Amniotic stem cell (primary cell): Measurements from ENCODE around the gene RPL38.
"Not testable (repeated sequence)": the region's sequence is repeated elsewhere in the genome, so short reads cannot be mapped to it uniquely, and the experiment has no call there.

Experiments used
- DNase-seq: peaks from one replicate; lab custom pipeline; 2025; lab: John Stamatoyannopoulos, UW

RPL38 gene

GRCh38 chr17:74183411-74183810, 20.1 kb upstream of the RPL38 start:
- DNase-seq, result no peak

DNA sequence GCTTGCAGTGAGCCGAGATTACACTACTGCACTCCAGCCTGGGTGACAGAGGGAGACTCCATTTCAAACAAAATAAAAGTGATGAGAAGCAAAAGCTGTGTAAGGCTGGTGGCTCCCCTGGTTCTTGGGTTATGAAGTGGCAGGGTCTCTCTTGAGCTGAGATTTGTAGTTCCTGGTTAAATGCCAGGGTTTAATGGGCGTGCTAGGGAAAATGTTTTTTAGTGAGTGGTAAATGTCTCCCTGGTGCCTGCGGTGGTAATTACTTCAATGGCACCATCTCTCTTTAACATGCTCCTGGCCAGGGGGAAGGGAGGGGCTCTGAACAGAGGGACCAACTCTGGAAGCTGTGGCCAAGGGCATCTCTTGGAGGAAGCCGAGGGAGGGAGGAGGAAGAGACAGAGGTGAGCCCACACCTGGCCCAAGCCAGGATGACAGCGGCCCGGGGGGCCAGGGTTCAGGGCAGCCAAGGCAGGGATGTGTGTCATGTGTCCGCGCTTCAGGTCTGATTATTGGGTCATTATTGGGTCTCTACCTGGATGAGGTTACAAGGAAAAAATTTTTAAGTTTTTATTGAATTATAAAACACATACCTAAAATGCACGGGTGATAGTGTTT, 17.8 kb upstream of the RPL38 start:
- DNase-seq, result no peak

DNA sequence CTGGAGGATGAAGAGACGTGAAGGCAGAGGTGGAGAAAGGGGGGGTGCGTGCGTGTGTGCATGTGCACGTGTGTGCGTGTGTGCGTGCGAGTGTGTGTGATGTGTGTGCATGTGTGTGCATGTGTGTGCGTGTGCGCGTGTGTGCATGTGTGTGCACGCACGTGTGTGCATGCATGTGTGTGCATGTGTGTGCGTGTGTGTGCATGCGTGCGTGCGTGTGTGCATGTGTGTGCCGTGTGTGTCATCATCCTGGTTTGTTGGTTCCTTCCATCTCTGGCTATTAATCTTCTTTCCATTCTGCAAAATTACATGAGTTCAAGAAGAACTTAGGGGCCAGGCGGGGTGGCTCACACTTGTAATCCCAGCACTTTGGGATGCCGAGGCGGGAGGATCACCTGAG, 17.0 kb upstream of the RPL38 start:
- DNase-seq, result no peak

GRCh38 chr17:74187761-74188160, 15.7 kb upstream of the RPL38 start:
- DNase-seq, result no peak

DNA sequence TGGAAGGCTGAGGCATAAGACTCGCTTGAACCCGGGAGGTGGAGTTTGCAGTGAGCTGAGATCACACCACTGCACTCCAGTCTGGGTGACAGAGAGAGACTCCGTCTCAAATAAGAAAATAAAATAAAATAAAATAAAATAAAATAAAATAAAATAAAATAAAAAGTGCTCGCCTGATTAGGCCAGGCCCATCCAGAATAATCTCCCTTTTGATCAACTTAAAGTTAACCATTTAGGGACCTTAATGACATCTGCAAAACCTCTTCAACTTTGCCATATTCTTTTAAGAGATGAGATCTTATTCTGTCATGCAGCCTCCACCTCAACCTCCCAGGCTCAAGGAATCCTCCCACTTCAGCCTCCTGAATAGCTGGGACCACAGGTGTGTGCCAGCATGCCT, 14.8 kb upstream of the RPL38 start:
- DNase-seq, result not testable (repeated sequence)

GRCh38 chr17:74190154-74190553, 13.3 kb upstream of the RPL38 start:
- no peak for DNase-seq

GRCh38 chr17:74190807-74191406, 12.6 kb upstream of the RPL38 start:
- no peak for DNase-seq

DNA sequence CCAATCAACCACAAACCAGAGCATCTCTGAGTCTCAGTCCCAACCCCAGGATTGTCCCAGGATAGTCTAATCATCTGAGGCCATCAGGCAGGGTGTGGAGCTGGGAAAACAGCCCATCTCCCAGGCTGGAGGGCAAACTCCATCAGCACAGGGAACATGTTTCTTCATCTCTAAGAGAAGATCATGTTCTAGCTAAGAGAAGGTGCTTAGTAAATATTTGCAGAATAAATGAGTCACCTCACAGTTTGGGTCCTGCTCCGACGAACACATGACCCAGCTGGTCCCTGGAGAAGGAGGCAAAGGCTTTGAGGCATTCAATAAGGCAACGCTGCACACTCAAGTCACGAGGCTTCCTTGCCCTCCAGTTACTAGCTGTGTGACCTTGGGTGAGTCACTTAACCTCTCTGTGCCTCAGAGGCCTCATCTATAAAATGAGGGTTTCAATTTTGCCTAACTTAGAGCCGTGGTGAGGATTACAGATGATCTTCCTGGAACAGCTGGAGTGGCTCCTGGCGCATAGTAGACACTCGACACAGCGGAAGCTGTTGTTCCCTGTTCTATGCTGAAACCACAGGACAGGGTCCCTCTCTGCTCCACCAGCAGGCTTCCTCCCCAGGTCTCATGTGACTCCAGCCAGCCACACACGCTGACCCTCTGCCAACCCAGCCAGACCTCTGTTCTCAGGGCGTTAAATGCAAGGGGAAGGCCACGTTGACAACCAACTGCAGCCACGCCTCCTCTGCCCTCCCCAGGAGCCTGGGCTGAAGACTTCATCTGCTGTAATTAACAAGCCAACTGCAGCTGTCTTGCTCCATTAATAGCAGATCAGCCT, 10.3 kb upstream of the RPL38 start:
- DNase-seq, result no peak

GRCh38 chr17:74194682-74195081, 8.8 kb upstream of the RPL38 start:
- no peak for DNase-seq

GRCh38 chr17:74196541-74197317, 6.7 kb upstream of the RPL38 start:
- no peak for DNase-seq

DNA sequence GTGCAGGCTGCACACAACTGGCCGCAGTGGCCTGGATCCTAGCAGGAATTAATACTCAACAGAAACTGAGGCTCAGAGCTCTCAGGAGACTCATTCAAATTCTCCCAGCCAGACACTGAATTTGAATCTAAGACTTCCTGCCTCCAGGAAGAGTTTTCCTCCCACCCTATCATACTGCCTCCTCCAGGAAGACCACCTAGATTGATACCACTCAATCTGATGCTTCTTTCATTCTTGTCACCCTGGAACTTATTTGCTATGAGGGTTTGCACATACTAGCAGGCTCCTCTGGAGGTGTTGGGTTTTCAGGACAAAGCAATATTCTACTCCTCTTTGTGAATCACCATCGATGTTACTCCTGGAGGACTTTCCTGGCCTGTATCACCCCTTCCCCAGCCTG, 5.7 kb upstream of the RPL38 start:
- no peak for DNase-seq

DNA sequence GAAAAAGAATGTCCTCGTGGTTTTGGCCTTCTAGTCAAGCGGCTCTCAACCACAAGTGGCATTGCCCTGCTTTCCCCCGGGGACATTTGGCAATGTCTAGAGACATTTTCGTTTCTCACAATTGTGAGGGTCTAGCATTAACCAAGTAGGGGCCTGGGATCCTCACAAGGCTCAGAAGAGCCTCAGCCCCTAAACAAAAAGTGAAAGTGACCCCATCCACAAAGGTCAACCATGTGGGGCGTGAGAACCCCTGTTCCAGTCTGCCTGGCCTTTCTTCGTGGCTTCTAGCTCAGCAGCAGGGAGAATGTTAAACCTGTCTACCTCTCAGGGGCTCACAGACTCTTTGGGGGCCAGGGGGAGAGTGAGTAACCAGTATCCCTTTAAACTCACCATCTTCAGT, 4.8 kb upstream of the RPL38 start:
- DNase-seq, result no peak

- no peak for DNase-seq
These were observed 4.0 kb upstream of the RPL38 start for GRCh38 chr17:74199306-74200092.

- no peak for DNase-seq
These were observed 3.4 kb upstream of the RPL38 start for GRCh38 chr17:74200112-74200511.

GRCh38 chr17:74201250-74201649, 2.2 kb upstream of the RPL38 start:
- no peak for DNase-seq

DNA sequence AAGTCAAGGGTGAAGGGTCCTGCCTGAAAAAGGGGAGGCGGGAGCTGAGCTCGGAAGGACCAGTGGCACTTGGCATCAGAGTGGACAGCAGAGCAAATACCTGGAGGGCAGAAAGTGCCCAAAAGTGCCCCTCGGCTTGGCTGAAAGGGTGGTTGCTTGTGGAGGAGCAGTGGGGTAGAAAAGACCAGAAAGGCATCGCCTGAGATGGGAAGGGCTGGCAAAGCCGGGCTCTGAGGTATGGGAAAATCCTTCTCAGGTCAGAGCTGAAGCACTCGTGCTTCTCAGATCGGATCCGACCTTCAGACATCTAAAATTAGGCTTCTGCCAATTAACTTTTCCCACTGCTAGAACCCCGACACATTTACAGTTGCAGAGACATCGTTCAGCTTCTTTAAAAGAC, 1.5 kb upstream of the RPL38 start:
- DNase-seq, result no peak

DNA sequence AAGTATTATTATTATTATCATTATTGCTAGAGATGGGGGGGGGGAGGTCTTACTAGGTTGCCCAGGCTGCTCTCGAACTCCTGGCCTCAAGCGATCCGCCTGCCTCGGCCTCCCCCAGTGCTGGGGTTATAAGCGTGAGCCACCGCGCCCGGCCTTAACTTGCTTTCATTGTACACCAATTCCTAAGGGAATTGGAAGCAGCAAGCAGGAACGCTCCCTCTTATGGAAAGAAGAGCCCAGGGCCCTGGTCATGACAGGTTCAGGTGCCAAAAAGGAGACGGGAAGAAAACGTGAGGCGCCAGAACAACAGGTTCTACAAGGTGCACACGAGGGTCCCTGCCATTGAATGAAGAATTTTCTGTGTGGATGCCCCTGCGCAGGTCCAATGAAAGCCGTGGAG, 540 bp upstream of the RPL38 start:
- no peak for DNase-seq

DNA sequence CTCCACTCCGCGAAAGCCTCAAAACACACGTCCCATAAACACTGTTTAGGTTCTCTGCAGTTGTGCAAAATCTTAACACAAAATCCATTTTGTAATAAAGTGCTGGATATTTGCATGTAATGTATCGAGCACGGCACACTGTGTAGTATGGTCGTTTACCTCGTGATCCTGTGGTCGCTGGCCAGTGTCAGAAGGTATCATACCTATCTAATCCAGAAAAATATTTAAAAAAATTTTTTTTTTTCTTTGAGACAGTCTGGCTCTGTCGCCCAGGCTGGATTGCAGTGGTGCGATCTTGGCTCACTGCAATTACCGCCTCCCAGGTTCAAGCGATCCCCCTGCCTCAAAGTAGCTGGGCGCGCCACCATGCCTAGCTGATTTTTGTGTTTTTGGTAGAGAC, 996 bp downstream of the RPL38 start:
- no peak for DNase-seq

DNA sequence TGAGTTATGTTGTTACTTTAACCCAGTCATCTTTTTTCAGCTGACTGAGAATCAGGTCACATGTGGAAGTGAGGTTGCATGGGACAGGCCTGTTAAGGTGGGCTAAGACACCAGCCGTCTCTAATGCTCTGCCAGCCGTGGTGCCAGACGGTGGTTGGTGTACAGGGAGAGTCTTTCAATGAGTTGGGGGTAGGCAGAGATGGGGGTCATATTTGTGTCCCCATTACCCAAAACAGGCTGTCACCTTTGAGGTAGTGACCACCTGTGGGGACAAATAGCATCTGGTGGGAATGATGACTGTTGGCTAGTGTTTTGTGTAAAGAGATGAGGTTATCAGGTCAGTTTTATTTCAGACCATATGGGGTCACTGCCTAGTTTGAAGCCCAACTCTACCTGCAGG, 1.8 kb downstream of the RPL38 start:
- DNase-seq, result no peak

DNA sequence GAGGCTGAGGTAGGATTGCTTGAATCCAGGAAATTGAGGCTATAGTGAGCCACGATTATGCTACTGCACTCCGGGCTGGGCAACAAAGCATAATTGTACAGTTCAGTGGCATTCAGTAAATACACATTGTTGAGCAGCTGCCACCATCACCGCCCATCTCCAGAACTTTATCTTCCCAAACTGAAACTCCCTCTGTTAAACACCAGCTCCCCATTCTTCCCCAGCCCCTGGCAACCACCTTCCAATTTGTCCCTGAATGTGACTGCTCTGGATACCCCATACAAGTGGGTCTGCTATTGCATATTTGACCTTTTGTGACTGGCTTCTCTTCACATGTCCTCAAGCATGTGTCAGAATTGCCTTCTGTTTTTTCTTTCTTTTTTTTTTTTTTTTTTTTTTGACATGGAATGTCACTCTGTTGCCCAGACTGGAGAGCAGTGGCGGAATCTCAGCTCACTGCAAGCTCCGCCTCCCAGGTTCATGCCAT, 2.9 kb downstream of the RPL38 start:
- DNase-seq, result no peak
